HG02970 (cell line): ENCODE data around the gene ZNF736.
"Not testable (repeated sequence)": the region's sequence is repeated elsewhere in the genome, so short reads cannot be mapped to it uniquely, and the experiment has no call there.

ENCODE experiments used
- ATAC-seq: cut with Tn5 transposase; IDR thresholded peaks from one replicate; pipeline ENCODE4 v1.9.1; 2021; ENCODE audit warnings: mild to moderate bottlenecking, moderate library complexity, moderate number of reproducible peaks; ENCODE audit not compliant: unreplicated experiment, low FRiP score

The ZNF736 gene

GRCh38 chr7:64313740-64314491, at the start of gene ZNF736:
TSS of gene ZNF736 (plus strand) at chr7:64313961. CDS start at chr7:64314151, 190 bp downstream.
- peak; percentile 100 for ATAC-seq

- ATAC-seq, result no peak
These were observed 47.3 kb upstream of the ZNF736 start for GRCh38 chr7:64266341-64266919.

- no peak for ATAC-seq
These were observed 36.1 kb upstream of the ZNF736 start for GRCh38 chr7:64277630-64278029.

- no peak for ATAC-seq
These were observed 18.9 kb upstream of the ZNF736 start for GRCh38 chr7:64294701-64295420.

- ATAC-seq, result not testable (repeated sequence)
These were observed 16.3 kb upstream of the ZNF736 start for GRCh38 chr7:64297418-64297817.

GRCh38 chr7:64300641-64301405, 12.9 kb upstream of the ZNF736 start:
- no peak for ATAC-seq

GRCh38 chr7:64307254-64308015, 6.3 kb upstream of the ZNF736 start:
- peak; percentile 99 for ATAC-seq

- no peak for ATAC-seq
These were observed 5.8 kb upstream of the ZNF736 start for GRCh38 chr7:64308016-64308270.

- no peak for ATAC-seq
These were observed 3.3 kb upstream of the ZNF736 start for GRCh38 chr7:64310426-64310825.

GRCh38 chr7:64312826-64313225, 935 bp upstream of the ZNF736 start:
- no peak for ATAC-seq

GRCh38 chr7:64314566-64314965, 805 bp downstream of the ZNF736 start:
- no peak for ATAC-seq

- not testable (repeated sequence) for ATAC-seq
These were observed 2.4 kb downstream of the ZNF736 start for GRCh38 chr7:64316031-64316742.

GRCh38 chr7:64320547-64321513, 7.1 kb downstream of the ZNF736 start:
- ATAC-seq, result no peak

GRCh38 chr7:64324166-64324565, 10.4 kb downstream of the ZNF736 start:
- not testable (repeated sequence) for ATAC-seq

- ATAC-seq, result not testable (repeated sequence)
These were observed 35.0 kb downstream of the ZNF736 start for GRCh38 chr7:64348713-64349210.

GRCh38 chr7:64359543-64359942, 45.8 kb downstream of the ZNF736 start:
- no peak for ATAC-seq

GRCh38 chr7:64371116-64371515, 57.4 kb downstream of the ZNF736 start:
- ATAC-seq, result no peak

- no peak for ATAC-seq
These were observed 59.3 kb downstream of the ZNF736 start for GRCh38 chr7:64373017-64373416.
